HepG2 (cell line): ENCODE data around the gene KRTAP5-1. TPM values are rescaled to one million over a fixed set of nuclear protein-coding genes. Genes with fewer than 3 reads are reported as not detected.

Experiments used
- KLF9 ChIP-seq: IDR thresholded peaks from 2 replicates; pipeline ENCODE4 v1.6.1; 2016; ENCODE audit warnings: low read depth
- MBD4 ChIP-seq: IDR thresholded peaks from 2 replicates; pipeline ENCODE4 v1.6.1; 2012; ENCODE audit warnings: low read length, inconsistent platforms, borderline replicate concordance
- MIER2 ChIP-seq: IDR thresholded peaks from 2 replicates; pipeline ENCODE4 v1.6.1; 2016; ENCODE audit warnings: missing biosample characterization, missing genetic modification reagents
- MYC ChIP-seq: sonication (generic); formaldehyde crosslinking; IDR thresholded peaks from 2 replicates; pipeline ENCODE4 v1.9.0; 2021; ENCODE audit warnings: missing genetic modification reagents, borderline replicate concordance
- PHB2 ChIP-seq: fragments of 450-650 bp; IDR thresholded peaks from 2 replicates; pipeline ENCODE4 v1.6.1; 2018; ENCODE audit not compliant: partially characterized antibody
- REXO4 ChIP-seq: sonication (generic); formaldehyde crosslinking; IDR thresholded peaks from 2 replicates; pipeline ENCODE4 v1.8.0; 2022; ENCODE audit warnings: missing genetic modification reagents, mild to moderate bottlenecking, borderline replicate concordance
- SMAD1 ChIP-seq: sonication (generic); formaldehyde crosslinking; IDR thresholded peaks from 2 replicates; pipeline ENCODE4 v1.4.0; 2020; ENCODE audit warnings: missing genetic modification reagents, low read depth, mild to moderate bottlenecking, borderline replicate concordance
- ZMYM4 ChIP-seq: sonication (generic); formaldehyde crosslinking; IDR thresholded peaks from 2 replicates; pipeline ENCODE4 v1.8.1; 2023; ENCODE audit warnings: mild to moderate bottlenecking, missing genetic modification reagents
- polyA plus RNA-seq, 8 experiments: library from polyadenylated mRNA; depleted of rRNA in 3 of 8; stranded (reverse) in 7 of 8; unstranded in 1 of 8; fragments of >200 nt; fragmentation: Illumina TruSeq in 4 of 8; extraction: Trizol in 4 of 8; gene quantifications; 2 replicates each; pipeline versions ENCODE4 v1.2.1 to v1.2.3, GENCODE V29; 2011 to 2016; ENCODE audit warnings: low read depth in 4 of 8, missing spikeins in 1 of 8, mixed read lengths in 1 of 8; ENCODE audit not compliant: insufficient read depth in 1 of 8
- total RNA-seq, 5 experiments: library from RNA; depleted of rRNA; stranded (reverse); fragments of >200 nt; fragmentation: Illumina TruSeq; extraction: Trizol; gene quantifications; 2 replicates each; pipeline ENCODE4 v1.2.3, GENCODE V29; 2016; ENCODE audit warnings: low read depth in 1 of 5
- TF ChIP-seq, protein P1 (sequence below): sonication (generic); formaldehyde crosslinking; IDR thresholded peaks from 2 replicates; pipeline ENCODE4 v1.5.0; 2020; ENCODE audit warnings: mild to moderate bottlenecking, missing genetic modification reagents, borderline replicate concordance
- TF ChIP-seq, protein P2 (sequence below): sonication (generic); formaldehyde crosslinking; IDR thresholded peaks from 2 replicates; pipeline ENCODE4 v1.5.0; 2020; ENCODE audit warnings: mild to moderate bottlenecking, missing genetic modification reagents, moderate library complexity
- TF ChIP-seq, protein P3 (sequence below): sonication (generic); formaldehyde crosslinking; IDR thresholded peaks from 2 replicates; pipeline ENCODE4 v1.8.0; 2022; ENCODE audit warnings: missing genetic modification reagents, low read depth, mild to moderate bottlenecking, borderline replicate concordance
- TF ChIP-seq, protein P4 (sequence below): sonication (generic); formaldehyde crosslinking; IDR thresholded peaks from 2 replicates; pipeline ENCODE4 v1.4.0; 2020; ENCODE audit warnings: mild to moderate bottlenecking, missing genetic modification reagents, borderline replicate concordance
- TF ChIP-seq, protein P5 (sequence below): sonication (generic); formaldehyde crosslinking; IDR thresholded peaks from 2 replicates; pipeline ENCODE4 v1.4.0; 2020; ENCODE audit warnings: mild to moderate bottlenecking, missing genetic modification reagents
- TF ChIP-seq, protein P6 (sequence below): IDR thresholded peaks from 2 replicates; pipeline ENCODE4 v1.6.1; 2016; ENCODE audit warnings: missing compliant biosample characterization, missing genetic modification reagents, borderline replicate concordance

Gene KRTAP5-1
- total and polyA plus RNA-seq, 2 of the 13 experiments (the other 11 are each of a cell fraction or from before 2014, with no cell fraction given): not detected

DNA sequence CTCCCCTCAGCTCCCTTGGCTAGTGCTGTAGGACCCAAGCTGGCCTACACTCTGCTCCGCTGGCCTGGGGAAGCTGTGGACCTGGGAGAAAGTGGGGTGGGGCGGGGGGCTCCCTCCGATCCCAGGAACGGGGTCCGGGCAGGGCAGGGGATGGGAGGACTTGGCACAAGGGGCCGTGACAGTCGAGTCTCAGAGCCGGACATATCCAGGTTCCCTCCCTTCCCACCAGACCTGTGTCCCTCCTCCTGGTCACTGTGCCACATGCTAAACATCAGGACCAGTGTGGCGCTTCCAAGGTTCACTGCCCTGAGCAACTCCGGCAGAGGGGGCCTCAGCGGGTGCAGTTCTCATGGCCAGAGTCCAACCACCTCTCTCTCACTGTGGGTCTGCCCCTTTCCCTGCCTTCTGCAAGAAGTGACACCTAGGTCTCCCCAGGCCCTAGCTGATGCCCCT lies 15.1 kb downstream of the KRTAP5-1 start (continued):
- TF ChIP-seq, protein P1, sequence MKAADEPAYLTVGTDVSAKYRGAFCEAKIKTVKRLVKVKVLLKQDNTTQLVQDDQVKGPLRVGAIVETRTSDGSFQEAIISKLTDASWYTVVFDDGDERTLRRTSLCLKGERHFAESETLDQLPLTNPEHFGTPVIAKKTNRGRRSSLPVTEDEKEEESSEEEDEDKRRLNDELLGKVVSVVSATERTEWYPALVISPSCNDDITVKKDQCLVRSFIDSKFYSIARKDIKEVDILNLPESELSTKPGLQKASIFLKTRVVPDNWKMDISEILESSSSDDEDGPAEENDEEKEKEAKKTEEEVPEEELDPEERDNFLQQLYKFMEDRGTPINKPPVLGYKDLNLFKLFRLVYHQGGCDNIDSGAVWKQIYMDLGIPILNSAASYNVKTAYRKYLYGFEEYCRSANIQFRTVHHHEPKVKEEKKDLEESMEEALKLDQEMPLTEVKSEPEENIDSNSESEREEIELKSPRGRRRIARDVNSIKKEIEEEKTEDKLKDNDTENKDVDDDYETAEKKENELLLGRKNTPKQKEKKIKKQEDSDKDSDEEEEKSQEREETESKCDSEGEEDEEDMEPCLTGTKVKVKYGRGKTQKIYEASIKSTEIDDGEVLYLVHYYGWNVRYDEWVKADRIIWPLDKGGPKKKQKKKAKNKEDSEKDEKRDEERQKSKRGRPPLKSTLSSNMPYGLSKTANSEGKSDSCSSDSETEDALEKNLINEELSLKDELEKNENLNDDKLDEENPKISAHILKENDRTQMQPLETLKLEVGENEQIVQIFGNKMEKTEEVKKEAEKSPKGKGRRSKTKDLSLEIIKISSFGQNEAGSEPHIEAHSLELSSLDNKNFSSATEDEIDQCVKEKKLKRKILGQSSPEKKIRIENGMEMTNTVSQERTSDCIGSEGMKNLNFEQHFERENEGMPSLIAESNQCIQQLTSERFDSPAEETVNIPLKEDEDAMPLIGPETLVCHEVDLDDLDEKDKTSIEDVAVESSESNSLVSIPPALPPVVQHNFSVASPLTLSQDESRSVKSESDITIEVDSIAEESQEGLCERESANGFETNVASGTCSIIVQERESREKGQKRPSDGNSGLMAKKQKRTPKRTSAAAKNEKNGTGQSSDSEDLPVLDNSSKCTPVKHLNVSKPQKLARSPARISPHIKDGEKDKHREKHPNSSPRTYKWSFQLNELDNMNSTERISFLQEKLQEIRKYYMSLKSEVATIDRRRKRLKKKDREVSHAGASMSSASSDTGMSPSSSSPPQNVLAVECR (CRISPR knock-in tag): 0 out of 2 replicates have a peak, but pooled peaks have one; percentile 7
- TF ChIP-seq MYC (peak; percentile 65; the same call in 1 of the 2 replicates), SMAD1 (CRISPR knock-in tag) (no peak), REXO4 (CRISPR knock-in tag) (no peak), MBD4 (no peak), PHB2 (no peak), ZMYM4 (CRISPR knock-in tag) (no peak), MIER2 (CRISPR knock-in tag) (no peak), KLF9 (no peak)
- TF ChIP-seq, protein P2, sequence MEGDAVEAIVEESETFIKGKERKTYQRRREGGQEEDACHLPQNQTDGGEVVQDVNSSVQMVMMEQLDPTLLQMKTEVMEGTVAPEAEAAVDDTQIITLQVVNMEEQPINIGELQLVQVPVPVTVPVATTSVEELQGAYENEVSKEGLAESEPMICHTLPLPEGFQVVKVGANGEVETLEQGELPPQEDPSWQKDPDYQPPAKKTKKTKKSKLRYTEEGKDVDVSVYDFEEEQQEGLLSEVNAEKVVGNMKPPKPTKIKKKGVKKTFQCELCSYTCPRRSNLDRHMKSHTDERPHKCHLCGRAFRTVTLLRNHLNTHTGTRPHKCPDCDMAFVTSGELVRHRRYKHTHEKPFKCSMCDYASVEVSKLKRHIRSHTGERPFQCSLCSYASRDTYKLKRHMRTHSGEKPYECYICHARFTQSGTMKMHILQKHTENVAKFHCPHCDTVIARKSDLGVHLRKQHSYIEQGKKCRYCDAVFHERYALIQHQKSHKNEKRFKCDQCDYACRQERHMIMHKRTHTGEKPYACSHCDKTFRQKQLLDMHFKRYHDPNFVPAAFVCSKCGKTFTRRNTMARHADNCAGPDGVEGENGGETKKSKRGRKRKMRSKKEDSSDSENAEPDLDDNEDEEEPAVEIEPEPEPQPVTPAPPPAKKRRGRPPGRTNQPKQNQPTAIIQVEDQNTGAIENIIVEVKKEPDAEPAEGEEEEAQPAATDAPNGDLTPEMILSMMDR (CRISPR knock-in tag): peak; percentile 42; the same call in 1 of the 2 replicates
- TF ChIP-seq, protein P3, sequence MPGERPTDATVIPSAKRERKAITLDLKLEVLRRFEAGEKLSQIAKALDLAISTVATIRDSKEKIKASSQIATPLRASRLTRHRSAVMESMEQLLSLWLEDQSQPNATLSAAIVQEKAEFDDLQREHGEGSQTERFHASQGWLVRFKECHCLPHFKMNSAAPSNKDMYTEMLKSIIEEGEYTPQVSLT (CRISPR knock-in tag): no peak
- TF ChIP-seq, protein P4, sequence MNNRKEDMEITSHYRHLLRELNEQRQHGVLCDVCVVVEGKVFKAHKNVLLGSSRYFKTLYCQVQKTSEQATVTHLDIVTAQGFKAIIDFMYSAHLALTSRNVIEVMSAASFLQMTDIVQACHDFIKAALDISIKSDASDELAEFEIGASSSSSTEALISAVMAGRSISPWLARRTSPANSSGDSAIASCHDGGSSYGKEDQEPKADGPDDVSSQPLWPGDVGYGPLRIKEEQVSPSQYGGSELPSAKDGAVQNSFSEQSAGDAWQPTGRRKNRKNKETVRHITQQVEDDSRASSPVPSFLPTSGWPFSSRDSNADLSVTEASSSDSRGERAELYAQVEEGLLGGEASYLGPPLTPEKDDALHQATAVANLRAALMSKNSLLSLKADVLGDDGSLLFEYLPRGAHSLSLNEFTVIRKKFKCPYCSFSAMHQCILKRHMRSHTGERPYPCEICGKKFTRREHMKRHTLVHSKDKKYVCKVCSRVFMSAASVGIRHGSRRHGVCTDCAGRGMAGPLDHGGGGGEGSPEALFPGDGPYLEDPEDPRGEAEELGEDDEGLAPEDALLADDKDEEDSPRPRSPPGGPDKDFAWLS (CRISPR knock-in tag): no peak
- TF ChIP-seq, protein P5, sequence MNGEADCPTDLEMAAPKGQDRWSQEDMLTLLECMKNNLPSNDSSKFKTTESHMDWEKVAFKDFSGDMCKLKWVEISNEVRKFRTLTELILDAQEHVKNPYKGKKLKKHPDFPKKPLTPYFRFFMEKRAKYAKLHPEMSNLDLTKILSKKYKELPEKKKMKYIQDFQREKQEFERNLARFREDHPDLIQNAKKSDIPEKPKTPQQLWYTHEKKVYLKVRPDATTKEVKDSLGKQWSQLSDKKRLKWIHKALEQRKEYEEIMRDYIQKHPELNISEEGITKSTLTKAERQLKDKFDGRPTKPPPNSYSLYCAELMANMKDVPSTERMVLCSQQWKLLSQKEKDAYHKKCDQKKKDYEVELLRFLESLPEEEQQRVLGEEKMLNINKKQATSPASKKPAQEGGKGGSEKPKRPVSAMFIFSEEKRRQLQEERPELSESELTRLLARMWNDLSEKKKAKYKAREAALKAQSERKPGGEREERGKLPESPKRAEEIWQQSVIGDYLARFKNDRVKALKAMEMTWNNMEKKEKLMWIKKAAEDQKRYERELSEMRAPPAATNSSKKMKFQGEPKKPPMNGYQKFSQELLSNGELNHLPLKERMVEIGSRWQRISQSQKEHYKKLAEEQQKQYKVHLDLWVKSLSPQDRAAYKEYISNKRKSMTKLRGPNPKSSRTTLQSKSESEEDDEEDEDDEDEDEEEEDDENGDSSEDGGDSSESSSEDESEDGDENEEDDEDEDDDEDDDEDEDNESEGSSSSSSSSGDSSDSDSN: 0 out of 2 replicates have a peak, but pooled peaks have one; percentile 26
- TF ChIP-seq, protein P6, sequence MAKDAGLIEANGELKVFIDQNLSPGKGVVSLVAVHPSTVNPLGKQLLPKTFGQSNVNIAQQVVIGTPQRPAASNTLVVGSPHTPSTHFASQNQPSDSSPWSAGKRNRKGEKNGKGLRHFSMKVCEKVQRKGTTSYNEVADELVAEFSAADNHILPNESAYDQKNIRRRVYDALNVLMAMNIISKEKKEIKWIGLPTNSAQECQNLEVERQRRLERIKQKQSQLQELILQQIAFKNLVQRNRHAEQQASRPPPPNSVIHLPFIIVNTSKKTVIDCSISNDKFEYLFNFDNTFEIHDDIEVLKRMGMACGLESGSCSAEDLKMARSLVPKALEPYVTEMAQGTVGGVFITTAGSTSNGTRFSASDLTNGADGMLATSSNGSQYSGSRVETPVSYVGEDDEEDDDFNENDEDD (CRISPR knock-in tag): peak; percentile 34; the same call in 1 of the 2 replicates
